Measurements from ENCODE around the gene WSCD1.

GRCh38 chr17:6065351-6065750 lies 4.8 kb upstream of the WSCD1 start:
- TF ChIP-seq ZNF416 (tag by site-specific recombination; IDR thresholded peaks at IDR 0.05) (no peak), CTCF (tag by site-specific recombination; IDR thresholded peaks at IDR 0.05) (no peak), MZF1 (tag by site-specific recombination; IDR thresholded peaks at IDR 0.05; ENCODE audit: borderline replicate concordance) (no peak), ZNF175 (tag by site-specific recombination; IDR thresholded peaks at IDR 0.05) (no peak), ZNF140 (tag by site-specific recombination; IDR thresholded peaks at IDR 0.05) (no peak), ZNF792 (tag by site-specific recombination; IDR thresholded peaks at IDR 0.05) (no peak), ZNF366 (tag by site-specific recombination; conservative IDR thresholded peaks at IDR 0.05) (no peak)

Data from HEK293 (cell line).